IPS-18c (cell line): ENCODE data around the gene ZNF169.
"Not testable (repeated sequence)": the region's sequence is repeated elsewhere in the genome, so short reads cannot be mapped to it uniquely, and the experiment has no call there.

Experiments
- H3K4me3 ChIP-seq: 2 replicates; pipeline ENCODE4 v1.7.0; 2013; ENCODE audit warnings: low read depth, mild to moderate bottlenecking, low read length, moderate library complexity; ENCODE audit not compliant: insufficient read depth
- H3K9me3 ChIP-seq: one replicate; pipeline ENCODE4 v1.6.1; 2013; ENCODE audit warnings: mild to moderate bottlenecking, low read length, moderate library complexity; ENCODE audit not compliant: control insufficient read depth, insufficient read depth

The ZNF169 gene

DNA sequence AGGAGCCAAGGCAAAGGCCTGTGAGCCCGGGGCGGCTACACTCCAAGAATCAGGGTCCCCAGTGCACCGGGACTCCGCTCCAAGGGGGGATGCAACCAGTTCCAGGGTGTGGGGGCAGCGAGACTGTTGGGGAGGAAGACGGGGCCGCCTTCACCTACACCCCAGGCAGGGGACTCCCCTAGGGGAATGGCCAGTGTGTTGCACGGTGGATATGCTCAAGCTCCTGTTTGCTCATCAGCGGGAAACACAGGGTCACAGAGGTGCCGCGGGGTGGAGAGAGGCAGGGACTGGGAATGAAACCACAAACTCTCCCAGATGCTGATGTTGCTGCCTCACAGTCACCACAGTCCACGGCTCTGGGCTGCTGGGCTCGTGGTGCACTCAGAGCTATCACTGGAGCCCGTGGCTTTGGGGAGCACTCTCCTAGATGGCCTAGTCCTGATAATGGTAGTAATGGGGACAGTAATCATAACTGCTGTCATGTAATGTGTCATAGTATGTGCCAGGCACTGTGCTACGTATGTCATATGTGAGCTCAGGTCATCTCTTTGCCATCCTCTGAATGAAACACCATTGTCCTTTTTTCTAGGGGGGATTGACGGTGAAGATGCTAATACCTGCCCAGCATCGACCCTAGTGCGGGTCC lies 64.2 kb downstream of the ZNF169 start:
- H3K9me3 ChIP-seq, H3K4me3 ChIP-seq: not testable (repeated sequence)

DNA sequence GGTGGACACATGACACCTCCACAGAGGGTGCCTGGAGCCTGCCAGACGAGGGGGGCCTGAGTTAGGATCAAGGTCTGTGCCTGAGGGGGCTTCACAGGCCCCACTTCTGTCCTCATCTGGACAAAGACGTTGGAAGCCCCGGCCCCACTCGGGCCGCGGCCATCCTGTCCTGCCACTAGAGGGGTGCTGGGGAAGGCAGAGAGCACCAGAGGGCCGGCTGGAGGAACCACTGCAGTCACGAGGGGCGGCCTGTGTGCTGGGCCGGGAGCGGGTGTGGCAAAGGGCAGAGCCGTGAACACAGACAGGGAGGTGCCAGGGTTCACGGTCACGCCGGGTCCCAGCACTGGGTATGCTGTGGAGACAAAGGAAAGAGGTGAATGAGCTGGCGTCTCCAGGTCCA lies 66.5 kb downstream of the ZNF169 start:
- not testable (repeated sequence) for H3K4me3 ChIP-seq, H3K9me3 ChIP-seq

DNA sequence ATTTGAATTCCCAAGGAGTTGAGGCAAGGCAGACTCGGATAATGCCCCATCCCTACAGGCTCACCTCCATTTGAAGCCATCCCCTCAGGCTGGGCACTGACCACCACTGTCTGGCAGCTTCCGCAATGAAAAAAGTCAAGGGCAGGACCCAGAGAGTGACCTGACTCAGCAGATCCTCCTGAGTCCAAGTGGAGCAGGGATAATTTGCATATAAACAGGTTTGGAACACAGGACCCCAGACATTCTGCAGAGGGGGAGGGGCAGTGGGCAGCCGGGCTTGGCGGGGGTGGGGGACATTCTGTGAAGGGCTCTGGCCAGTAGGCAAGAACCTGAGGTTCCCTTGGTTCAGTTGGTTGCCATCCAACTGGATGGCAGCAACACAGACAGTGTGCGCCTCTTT lies 69.4 kb downstream of the ZNF169 start, which contains the start of gene NUTM2F:
Gene NUTM2F, minus strand, starts transcription at position 101 of the 400 bp plus-strand sequence. Its CDS starts 21 bp downstream, at position 80.
- H3K9me3 ChIP-seq, H3K4me3 ChIP-seq: not testable (repeated sequence)

DNA sequence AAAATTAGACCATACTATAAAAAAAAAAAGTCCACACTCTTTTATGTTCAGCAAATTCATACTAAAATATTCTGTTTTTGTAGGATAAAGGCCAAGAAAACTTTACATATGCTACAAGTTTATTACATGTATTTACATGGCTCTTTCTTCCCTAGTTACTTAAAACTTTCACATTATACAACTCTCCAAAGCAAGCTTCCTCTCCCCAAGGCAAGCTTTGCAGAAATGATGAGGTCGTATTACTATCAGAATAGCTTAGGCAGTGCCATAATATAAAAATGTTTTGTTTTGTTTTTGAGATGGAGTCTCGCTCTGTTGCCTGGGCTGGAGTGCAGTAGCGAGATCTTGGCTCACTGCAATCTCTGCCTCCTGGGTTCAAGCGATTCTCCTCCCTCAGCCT lies 77.3 kb downstream of the ZNF169 start:
- not testable (repeated sequence) for H3K9me3 ChIP-seq, H3K4me3 ChIP-seq

DNA sequence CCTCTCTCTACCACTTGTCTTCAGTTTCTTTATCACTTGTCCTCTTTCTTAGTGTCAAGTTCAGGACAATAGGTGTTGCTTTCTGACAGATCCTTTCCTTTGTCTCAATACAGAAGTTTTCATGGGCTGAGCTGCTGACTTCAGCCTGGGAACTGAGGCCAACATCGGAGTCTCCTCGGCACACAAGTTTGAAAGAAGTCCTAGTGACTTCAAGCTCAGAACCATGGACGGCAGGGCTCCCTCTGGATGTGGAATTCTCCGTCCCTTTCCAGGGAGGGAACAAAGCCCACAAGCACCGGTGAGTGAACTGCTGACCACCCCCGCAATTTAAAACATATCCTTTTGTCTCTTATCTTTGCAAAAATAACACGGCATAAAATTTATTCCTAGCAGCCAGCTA lies 79.6 kb downstream of the ZNF169 start:
- not testable (repeated sequence) for H3K9me3 ChIP-seq, H3K4me3 ChIP-seq

DNA sequence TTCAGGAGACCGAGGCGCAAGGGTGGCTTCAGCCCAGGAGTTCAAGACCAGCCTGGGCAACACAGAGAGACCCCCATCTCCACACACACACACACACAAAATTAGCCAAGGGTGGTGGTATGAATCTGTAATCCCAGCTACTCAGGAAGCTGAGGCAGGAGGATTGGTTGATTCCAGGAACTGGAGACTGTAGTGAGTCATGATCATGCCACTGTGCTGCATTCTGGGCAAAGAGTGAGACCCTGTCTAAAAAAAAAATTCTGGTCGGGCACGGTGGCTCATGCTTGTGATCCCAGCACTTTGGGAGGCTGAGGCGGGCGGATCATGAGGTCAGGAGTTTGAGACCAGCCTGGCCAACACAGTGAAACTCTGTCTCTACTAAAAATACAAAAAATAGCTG lies 80.6 kb downstream of the ZNF169 start:
- not testable (repeated sequence) for H3K4me3 ChIP-seq

DNA sequence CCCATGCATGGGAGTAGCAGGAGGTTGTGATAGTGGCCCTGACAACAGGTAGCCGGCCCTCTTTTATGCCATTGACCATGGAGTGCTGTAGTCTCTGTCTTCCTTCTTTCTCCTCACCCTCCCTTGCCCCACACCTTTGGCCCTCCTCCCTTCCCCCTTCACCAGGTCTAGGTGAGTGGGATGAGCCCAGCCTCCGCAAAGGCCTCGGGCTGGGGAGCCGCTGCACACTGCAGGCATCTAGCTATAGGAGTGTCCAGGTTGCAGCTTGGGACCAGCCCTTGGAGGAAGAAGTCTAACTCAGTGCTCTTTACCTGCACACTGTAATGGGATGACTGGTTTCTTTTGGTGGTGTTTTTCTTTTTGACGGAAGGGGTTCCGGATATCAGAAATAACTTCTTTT lies 81.7 kb downstream of the ZNF169 start:
- H3K9me3 ChIP-seq = not testable (repeated sequence)

More for the DNA sequence above, 80.6 kb downstream of the ZNF169 start:
- not testable (repeated sequence) for H3K9me3 ChIP-seq

DNA sequence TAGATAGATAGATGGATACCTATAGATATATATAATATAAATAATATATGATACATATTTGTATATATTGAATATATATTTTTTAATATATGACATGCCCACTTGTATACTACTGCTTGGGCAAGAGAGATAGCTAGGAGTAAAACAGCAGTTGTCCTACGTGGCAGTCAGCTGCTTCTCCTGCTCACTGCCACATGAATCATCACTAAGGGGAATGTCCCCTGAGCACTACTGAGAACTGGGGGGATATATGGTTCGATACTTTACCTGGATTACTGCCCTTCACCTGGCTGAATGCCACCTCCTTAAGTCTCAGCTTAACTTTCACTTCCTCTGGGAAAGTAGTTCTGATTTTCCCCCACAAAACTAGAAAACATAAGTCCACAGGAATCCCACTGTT lies 82.6 kb downstream of the ZNF169 start:
- not testable (repeated sequence) for H3K4me3 ChIP-seq, H3K9me3 ChIP-seq

More for the DNA sequence above, 81.7 kb downstream of the ZNF169 start:
- H3K4me3 ChIP-seq = not testable (repeated sequence)

DNA sequence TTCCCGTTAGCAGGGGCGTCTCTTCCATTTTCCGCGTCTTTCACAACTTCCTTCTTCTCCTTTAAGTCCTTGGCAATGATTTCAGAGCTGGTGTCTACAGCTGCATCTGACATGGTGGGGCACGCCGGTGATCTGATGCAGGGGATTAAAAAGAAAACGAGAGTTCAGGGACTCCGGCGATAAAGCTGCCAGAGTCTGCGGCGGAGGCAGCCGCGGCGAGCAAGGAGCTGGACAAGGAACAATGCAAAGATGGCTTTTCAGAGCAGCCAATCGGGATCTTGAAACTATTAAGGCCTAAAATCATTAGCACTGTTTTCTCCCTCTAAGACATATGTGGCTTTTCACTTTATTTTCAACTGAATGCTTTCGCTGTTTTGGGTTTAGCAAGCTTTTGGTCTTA lies 88.4 kb downstream of the ZNF169 start:
- not testable (repeated sequence) for H3K9me3 ChIP-seq, H3K4me3 ChIP-seq

DNA sequence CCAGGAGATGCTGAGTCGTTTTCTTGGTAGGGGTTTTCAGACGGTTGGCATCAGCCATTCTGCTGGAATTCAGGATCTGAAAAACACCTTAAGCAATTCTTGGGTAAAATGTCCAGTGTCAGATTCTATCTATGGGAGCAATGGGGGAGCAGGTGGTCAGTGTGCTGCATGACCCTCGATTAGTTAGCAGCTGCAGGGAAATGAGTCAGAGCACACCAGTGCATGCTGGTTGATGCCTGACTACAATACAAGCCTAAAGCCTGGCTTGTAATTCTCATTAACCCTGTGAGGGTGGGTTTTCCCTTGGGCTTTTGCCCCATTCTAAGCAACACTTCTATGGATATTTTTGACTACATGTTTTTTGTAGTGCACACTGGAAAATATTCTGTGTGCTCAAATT lies 89.7 kb downstream of the ZNF169 start:
- not testable (repeated sequence) for H3K4me3 ChIP-seq, H3K9me3 ChIP-seq
